Immature natural killer cell (primary cell): Measurements from ENCODE around the gene BEX4. TPM values are rescaled to one million over a fixed set of nuclear protein-coding genes. Genes with fewer than 3 reads are reported as not detected.
A peak's percentile ranks its signal among the peaks of the same experiment; 100 is the strongest.

Source experiments
- DNase-seq, 3 donors: peaks; one replicate each; pipeline ENCODE4 v3.0.0; 2022; ENCODE audit warnings: mixed read lengths in 1 of 3
- H3K27ac Mint-ChIP-seq, 6 donors: one replicate each; pipeline ENCODE4 v1.8.0; 2020; ENCODE audit warnings: mixed read lengths in 6 of 6, mild to moderate bottlenecking in 5 of 6, inconsistent platforms in 4 of 6, moderate library complexity in 3 of 6
- H3K27me3 Mint-ChIP-seq, 3 donors: one replicate each; pipeline ENCODE4 v1.8.0; 2020 to 2021; ENCODE audit warnings: low read depth in 3 of 3, mild to moderate bottlenecking in 3 of 3, mixed read lengths in 3 of 3, moderate library complexity in 3 of 3, inconsistent platforms in 1 of 3
- H3K36me3 Mint-ChIP-seq, 3 donors: one replicate each; pipeline ENCODE4 v1.8.0; 2020; ENCODE audit warnings: mixed read lengths in 3 of 3, inconsistent platforms in 2 of 3, mild to moderate bottlenecking in 2 of 3
- H3K4me1 Mint-ChIP-seq, 2 donors: one replicate each; pipeline ENCODE4 v1.8.0; 2020; ENCODE audit warnings: inconsistent platforms in 2 of 2, mild to moderate bottlenecking in 2 of 2, mixed read lengths in 2 of 2, moderate library complexity in 1 of 2
- H3K4me3 Mint-ChIP-seq, 5 donors: one replicate each; pipeline ENCODE4 v1.8.0; 2020; ENCODE audit warnings: mild to moderate bottlenecking in 5 of 5, mixed read lengths in 5 of 5, inconsistent platforms in 3 of 5, moderate library complexity in 3 of 5
- H3K9me3 Mint-ChIP-seq, 6 donors: one replicate each; pipeline ENCODE4 v1.8.0; 2020; ENCODE audit warnings: mild to moderate bottlenecking in 6 of 6, mixed read lengths in 6 of 6, inconsistent platforms in 4 of 6, moderate library complexity in 3 of 6
- polyA plus RNA-seq, 3 donors: library from polyadenylated mRNA; unstranded; fragments of 300-500 nt; fragmentation: Illumina TruSeq; gene quantifications; one replicate each; pipeline ENCODE4 v1.2.3, GENCODE V29; 2021

Gene BEX4
- polyA plus RNA-seq, 3 donors from 2014 or later: 74.6 to 123 (median 96.6) TPM

DNA sequence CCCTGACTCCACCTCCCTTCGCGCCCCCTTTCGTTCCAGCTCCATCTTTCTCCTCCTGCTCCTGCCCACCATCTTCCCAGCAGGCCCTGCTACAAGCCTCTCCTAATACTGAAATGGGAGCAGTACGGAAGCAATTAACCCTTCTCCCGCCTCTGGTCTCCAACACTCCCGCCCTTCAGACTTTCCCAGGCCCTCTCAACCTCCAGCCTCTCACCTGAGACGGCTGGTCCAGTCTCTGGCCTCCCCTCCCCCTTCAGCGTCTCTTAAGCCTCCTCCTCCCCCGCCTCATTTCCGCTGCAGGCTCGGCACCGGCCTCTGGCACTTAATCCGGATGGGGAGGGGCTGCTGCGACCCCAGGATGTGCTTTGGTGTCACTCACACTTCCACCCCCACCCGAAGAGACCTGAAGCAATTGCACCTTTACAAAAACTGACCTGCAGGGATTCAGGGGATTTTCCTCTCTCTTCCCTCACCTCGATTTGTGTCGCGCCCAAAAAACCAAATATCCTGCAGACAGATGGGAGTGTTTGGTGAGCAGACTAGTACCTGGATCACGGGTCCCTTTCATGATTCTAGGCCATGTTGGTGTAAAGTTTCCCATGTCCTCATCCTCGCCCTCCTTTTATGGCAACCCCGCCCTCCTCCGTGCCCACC, 39.4 kb downstream of the BEX4 start:
- DNase-seq: peak; percentile 46 to 54 (median 52)
- H3K27ac Mint-ChIP-seq: peak overlapping the region; percentile 90 to 98 (median 96)
- peak overlapping the region; percentile 93 to 97 (median 94) for H3K4me3 Mint-ChIP-seq
- H3K4me1 Mint-ChIP-seq: peaks cover 21 to 27% of the 10 kb centered on the region in 2 donors
- H3K27me3 Mint-ChIP-seq: peaks cover 3 to 9% (median 8%) of the 10 kb centered on the region in 3 donors
- H3K9me3 Mint-ChIP-seq: peaks cover 0 to 1% (median 0%) of the 10 kb centered on the region in 6 donors
- H3K36me3 Mint-ChIP-seq: no peaks in the 10 kb centered on the region

DNA sequence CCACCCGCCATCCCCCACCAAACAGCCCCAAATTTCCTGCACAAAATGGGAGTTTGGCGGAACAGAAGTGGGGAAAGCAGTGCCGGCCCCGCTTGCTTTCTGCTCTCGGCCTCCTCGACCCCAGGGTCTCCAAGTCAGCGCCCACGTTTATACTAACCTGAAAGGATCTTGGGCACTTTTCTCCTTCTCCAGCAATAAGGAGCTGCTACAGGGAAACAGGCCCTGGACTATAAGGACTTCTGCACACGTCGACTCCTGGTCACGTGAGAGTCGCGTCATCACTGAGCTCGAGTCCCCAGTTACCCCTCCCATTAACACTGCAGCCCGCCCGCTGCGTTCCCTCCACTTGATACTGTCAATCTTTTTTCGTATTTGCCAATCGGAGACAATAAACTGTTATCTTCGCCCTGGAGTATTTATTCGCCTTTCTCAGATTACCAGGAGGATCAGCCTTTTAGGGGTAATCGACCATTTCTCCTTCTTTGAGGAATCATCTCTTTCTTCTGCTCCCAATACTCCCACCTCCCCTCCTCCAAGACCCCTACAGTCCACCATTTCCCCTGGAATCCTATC, 40.1 kb downstream of the BEX4 start, which contains the start of gene TCEAL8:
Gene TCEAL8 (minus strand): TSS at position 235 of the 573 bp plus-strand sequence. CDS start 1,176 bp downstream, outside the sequence.
- DNase-seq: peak; percentile 54 to 56 (median 55)
- peak within 1 kb of the TSS; percentile 93 to 97 (median 94) for H3K4me3 Mint-ChIP-seq
- H3K27me3 Mint-ChIP-seq: peaks cover 3 to 9% (median 8%) of the 10 kb centered on the region in 3 donors
- peaks cover 0 to 1% (median 0%) of the 10 kb centered on the region in 6 donors for H3K9me3 Mint-ChIP-seq
- H3K27ac Mint-ChIP-seq: peak within 1 kb of the TSS; percentile 90 to 98 (median 96)
- H3K4me1 Mint-ChIP-seq: peaks cover 21 to 27% of the 10 kb centered on the region in 2 donors
- H3K36me3 Mint-ChIP-seq: no peaks in the 10 kb centered on the region

DNA sequence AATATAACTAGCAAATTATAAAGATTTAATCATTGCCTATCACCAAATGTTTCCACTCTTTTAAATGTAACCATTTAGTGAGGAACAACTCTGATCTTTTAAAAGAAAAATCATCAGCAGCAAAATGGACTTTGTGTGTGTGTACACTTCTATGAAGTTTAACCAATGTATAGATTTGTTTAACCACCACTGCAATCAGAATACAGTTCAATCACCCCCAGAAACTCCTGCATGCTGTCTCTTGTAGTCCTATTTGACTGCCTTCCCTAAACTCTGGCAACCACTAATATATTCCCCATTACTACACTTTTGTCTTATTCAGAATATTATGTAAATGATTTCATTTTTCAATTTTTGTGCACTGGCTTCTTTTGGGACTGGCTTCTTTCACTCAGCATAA, 41.7 kb downstream of the BEX4 start:
- Mint-ChIP-seq H3K27ac (no peak overlapping the region), H3K4me3 (no peak overlapping the region), H3K36me3 (no peaks in the 10 kb centered on the region), H3K9me3 (peaks cover 0 to 1% (median 0%) of the 10 kb centered on the region in 6 donors), H3K27me3 (peaks cover 5 to 9% (median 8%) of the 10 kb centered on the region in 3 donors), H3K4me1 (peaks cover 21 to 27% of the 10 kb centered on the region in 2 donors)
- DNase-seq: no peak

DNA sequence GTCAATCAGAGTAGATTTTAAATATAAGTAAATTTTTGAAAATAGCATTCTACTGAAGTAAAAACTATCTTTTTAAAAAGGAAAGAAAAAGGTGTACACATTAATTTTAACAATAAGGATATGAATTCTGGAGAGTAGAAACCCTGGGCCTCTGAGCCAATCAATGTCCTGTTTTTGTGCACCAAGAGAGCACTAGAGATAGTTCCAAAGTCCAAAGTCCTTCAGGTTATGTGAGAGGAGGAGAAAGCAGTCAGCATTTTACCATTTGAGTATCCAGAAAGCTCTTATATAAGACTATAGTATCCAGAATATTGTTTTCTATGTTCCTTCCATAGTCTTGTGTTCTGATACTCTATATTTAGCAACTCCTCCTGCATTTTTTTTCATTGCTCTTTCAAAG, 43.4 kb downstream of the BEX4 start:
- Mint-ChIP-seq H3K27ac (no peak overlapping the region), H3K4me1 (peaks cover 20 to 25% of the 10 kb centered on the region in 2 donors), H3K9me3 (peaks cover 0 to 1% (median 0%) of the 10 kb centered on the region in 6 donors), H3K27me3 (peaks cover 6 to 11% (median 10%) of the 10 kb centered on the region in 3 donors), H3K4me3 (no peak overlapping the region), H3K36me3 (no peaks in the 10 kb centered on the region)
- no peak for DNase-seq

Other genes starting within 250 kb of the BEX4 start
- gene BEX1, start 150.9 kb upstream of the BEX4 start, polyA plus RNA-seq: not detected
- not detected for gene NXF3, start 122.0 kb upstream of the BEX4 start, polyA plus RNA-seq
- gene TCEAL8, start 40.0 kb downstream of the BEX4 start, polyA plus RNA-seq: 100 to 1,000 TPM in 2 of 3 donors, 10 to 100 TPM in 1; 85.7 to 118 (median 105) TPM
- gene TCEAL5, start 61.6 kb downstream of the BEX4 start, polyA plus RNA-seq: not detected
- gene BEX2, start 95.9 kb downstream of the BEX4 start, polyA plus RNA-seq: 10 to 100 TPM; 37.5 to 59.6 (median 38.2) TPM
- gene TCEAL7, start 115.1 kb downstream of the BEX4 start, polyA plus RNA-seq: not detected
- gene TCEAL9, start 141.4 kb downstream of the BEX4 start, polyA plus RNA-seq: 1 to 10 TPM in 1 of 3 donors, under 1 TPM in 1, not detected in 1; 0.79 to 3.2 TPM
- gene BEX3, start 161.4 kb downstream of the BEX4 start, polyA plus RNA-seq: 1 to 10 TPM; 8.1 to 9.8 (median 9.7) TPM